PFSK-1 (cell line): ENCODE data around the gene SPTLC2.

ENCODE experiments used
- POLR2AphosphoS5 ChIP-seq: IDR thresholded peaks from 2 replicates; pipeline ENCODE4 v1.6.1; 2012; ENCODE audit warnings: low read depth, mild to moderate bottlenecking, control low read depth, low read length, moderate library complexity
- REST ChIP-seq, 2 experiments: IDR thresholded peaks; 2 replicates each; pipeline versions ENCODE4 v1.6.1 to v1.8.0; 2011 to 2012; ENCODE audit warnings: low read depth in 2 of 2, low read length in 2 of 2, control low read depth in 1 of 2, inconsistent platforms in 1 of 2, mild to moderate bottlenecking in 1 of 2, moderate library complexity in 1 of 2; ENCODE audit not compliant: insufficient read depth in 1 of 2
- TAF1 ChIP-seq: IDR thresholded peaks from 2 replicates; pipeline ENCODE4 v1.6.1; 2012; ENCODE audit warnings: low read length, control low read depth, borderline replicate concordance; ENCODE audit not compliant: insufficient read depth

GRCh38 chr14:77473921-77474320 is 142.5 kb downstream of the SPTLC2 start:
- TF ChIP-seq POLR2AphosphoS5 (no peak), REST (IDR thresholded peaks at IDR 0.05; ENCODE audit: insufficient read depth in 1 of 2, low read depth in 2 of 2, low read length in 2 of 2) (no peak), TAF1 (no peak)
